NCI-H69 (cell line): ENCODE results near the gene LARP6.

Experiments used
- DNase-seq: peaks from one replicate; lab custom pipeline; 2025; lab: John Stamatoyannopoulos, UW

LARP6 gene

DNA sequence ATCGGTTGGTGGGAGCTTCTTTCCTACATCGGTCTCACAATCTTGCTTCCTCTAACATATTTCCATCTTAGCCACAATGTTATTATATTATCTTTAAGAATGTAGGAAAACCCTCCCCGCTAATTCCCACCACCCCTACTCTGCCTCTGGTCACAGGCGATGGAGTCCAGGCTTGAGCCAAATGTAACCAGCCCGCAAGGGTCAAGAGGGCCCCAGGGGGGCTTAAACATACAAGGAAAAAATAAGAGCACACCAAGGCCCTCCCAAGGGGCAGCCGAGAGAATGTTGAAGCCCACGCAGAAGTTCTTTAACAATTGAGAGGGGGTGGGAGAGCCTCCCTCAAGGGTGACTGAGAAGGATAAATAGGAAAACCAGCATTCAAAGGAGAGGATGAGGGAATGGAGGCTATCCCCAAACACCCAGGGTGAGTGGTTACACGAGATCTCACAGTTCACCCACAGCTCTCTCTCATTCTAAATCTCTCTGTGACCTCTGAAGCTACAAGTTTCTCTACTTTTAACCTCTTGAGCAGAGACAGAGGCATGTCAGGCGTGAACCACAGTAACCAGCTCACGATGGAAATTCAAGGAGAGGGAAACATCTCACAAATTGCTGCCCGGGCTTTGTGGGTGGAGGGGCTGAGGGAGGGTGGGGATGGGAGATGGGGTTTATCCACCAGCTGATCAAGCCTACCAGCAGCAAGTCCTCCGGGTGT is 59.2 kb downstream of the LARP6 start:
- DNase-seq, result no peak

DNA sequence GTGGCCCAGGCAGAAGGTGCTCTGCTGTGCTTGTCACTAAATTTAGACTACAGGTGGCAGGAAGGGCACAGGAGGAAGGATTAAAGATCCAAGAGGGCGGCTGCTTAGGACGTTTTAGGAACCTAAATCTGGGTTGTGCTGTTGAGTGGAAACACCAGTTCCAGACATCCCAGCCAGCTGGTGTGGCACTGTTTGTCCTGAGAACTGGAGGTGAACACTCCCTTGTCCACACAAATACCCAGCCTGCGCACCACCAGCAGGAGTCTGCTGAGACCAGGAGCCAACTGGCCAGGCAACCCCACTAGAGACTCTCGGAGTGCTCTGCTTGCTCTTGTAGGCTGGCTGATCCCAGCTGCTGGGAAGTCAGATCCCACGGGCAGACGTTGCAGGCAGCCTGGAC is 60.3 kb downstream of the LARP6 start:
- no peak for DNase-seq

DNA sequence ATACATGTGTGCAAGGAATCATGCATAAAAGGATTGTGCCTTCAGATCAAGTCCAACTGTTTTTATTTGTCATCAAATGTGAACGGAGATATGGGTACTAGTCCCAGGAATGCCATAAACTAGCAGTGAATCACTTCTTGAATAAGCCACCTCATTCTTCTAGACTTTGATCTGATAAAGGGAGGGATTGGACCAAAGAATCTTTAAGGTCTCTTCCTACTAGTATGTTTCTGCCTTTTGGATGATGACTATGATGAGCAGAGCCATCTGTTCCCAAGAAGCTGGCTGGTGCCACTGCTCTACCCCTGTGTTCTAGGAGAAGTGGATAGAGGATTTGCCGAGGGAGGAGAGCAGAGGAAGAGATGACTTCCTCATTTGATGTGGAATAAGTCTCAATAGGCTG is 61.8 kb downstream of the LARP6 start:
- DNase-seq, result no peak

DNA sequence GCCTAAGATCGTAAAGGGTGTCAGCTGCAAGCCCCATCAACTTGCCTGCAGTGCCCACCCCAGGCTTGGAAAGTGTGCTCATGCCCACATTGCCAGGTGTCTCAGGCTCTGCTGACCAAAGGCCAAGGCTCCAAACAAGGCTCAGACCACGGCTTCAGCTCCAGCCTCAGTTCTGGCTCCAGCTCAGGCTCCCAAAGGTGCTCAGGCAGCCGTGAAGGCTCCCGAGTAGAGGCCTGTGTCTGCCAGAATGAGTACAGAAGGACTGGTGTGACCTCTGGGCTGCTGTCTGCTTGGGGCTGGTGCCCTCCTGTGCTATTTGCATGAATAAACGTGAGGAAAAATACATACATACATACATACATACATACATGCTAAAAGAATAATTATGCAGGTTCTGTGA is 62.7 kb downstream of the LARP6 start:
- DNase-seq, result no peak

DNA sequence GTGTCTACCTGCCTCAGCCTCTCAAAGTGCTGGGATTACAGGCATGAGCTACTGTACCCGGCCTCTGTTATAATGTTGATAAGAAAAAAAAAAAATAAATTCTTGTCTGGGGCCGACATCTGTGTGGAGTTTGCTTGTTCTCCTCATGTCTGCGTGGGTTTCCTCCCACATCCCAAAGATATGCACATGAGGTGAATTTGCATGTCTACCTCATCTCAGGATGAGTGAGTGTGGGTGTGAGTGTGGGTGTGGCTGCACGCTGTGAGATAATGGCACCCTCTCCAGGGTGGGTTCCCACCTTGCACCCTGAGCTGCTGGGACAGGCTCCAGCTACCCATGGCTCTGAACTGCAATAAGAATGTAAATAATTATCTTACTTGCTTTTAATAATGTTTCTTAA is 64.7 kb downstream of the LARP6 start:
- DNase-seq, result no peak

DNA sequence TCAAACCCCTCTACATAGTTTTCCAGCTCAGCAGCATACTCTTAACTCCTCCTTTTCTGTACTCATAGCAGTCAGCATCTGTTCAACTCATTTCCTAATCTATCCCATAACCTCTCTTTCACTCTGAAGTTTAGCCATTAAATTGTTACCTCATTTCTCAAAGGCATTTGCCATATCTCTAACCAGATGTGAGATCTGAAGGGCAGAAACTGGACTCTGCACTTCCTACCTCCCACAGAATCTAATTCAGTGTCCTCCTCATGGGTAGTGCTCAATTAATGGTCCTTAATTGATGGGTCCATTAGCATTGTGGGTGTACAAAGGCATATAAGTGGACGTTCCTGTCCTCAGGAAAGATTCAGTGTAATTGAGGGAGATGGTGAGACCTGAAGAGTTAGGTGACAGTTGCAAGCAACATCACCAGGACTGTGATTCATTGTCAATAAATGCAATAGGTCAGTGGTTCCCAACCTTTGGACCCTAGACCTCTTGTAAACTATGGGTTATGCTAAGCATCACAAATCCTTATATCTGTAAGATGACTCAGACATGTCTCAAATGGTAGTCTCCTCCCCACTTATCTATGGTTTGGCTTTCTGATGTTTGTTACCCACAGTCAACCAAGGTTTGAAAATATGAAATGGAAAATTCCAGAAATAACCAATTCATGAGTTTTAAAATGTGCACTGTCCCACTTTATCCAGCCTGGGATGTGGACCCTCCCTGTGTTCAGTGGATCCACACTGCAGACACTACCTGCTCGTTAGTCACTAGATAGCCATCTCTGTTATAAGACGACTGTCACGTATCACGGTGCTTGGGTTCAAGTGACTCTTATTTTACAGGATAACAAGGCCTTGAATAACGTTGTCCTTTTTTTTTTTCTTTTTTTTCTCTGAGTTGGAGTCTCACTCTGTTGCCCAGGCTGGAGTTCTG is 65.6 kb downstream of the LARP6 start:
- DNase-seq, result no peak

DNA sequence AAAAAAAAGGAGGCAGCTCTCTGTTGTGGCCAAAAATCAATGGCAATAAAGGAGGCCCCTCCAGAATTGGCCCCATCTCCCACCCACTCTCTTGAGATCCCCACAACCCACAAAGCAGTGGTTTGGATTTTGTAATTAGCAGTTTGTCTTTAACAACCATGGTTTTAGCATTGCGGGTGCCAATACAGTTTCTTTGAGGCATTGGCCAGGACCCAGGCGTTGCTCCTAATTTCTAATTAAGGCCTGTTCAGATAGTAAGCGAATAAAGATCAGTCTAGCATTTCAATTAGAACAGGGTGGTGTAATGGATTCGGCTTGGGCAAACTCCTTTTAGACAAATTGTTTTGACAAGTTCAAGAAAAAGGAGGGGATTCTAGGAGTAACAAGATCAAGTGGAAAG is 67.0 kb downstream of the LARP6 start:
- no peak for DNase-seq

DNA sequence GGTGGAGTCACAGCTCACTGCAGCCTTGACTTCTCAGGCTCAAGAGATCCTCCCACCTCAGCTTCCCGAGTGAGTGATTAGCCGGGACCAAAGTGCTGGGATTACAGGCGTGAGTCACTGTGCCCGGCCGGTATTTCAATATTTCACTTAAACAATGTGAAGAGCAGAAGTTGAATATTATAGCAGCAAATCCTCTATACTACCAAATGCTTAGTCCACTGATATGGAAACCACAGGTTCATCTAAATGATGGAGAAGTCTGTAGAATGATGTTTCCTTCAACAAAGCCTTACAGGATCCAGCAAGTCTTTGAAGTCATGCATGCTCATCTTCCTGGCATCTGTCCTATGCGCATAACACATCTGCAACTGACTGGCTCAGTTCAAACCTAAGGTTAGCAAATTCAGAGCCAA is 70.3 kb downstream of the LARP6 start:
- no peak for DNase-seq

DNA sequence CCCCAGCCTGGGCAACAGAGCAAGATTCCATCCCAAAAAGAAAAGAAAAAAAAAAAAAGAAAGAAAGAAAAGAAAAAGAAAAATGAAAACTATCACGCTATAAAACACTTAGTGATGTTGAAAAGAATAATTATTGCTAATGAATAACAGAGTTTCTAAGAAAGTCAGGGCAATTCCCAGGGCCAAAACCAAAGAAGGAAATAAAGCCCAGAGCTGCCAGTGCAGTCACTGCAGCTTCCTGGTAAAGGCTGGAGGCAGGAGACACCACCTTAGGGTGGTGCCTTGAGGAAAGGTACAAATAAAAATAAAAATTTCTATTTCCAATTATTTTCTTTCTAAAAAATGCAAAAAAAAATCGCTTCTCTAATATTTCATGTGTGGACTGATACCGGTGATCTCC is 70.9 kb downstream of the LARP6 start:
- DNase-seq, result no peak

DNA sequence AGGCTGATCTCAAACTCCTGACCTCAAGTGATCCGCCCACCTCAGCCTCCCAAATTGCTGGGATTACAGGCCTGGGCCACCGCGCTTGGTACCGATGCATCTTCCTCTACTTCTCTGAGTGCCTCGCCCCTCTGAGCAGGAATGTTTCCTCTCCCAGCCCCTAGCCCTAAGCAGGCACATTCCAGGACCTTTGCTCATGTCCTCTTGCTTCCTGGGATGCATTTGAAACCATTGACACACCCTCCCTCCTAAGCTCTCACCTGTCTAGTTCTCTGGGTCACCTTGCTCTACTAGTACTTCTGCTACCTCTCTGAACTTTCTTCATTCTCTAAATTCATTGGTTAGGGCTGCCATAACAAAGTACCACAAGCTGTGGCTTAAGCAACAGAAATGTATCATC is 72.7 kb downstream of the LARP6 start:
- DNase-seq, result no peak
